LNCaP clone FGC (cell line): ENCODE data around the gene NELL1.

ENCODE experiments used
- DNase-seq: peaks from one replicate; pipeline ENCODE4 v3.0.0-alpha.2; 2011; ENCODE audit warnings: low read depth
- H3K4me3 ChIP-seq: 2 replicates; pipeline ENCODE4 v1.5.1; 2011; ENCODE audit warnings: mild to moderate bottlenecking, low read depth, low read length, control low read depth
- TF ChIP-seq, protein P1 (sequence below): IDR thresholded peaks from 2 replicates; pipeline ENCODE4 v1.5.1; 2012; ENCODE audit warnings: mild to moderate bottlenecking; ENCODE audit not compliant: control insufficient read depth, insufficient read depth; ENCODE audit errors: extremely low read depth

The NELL1 gene

DNA sequence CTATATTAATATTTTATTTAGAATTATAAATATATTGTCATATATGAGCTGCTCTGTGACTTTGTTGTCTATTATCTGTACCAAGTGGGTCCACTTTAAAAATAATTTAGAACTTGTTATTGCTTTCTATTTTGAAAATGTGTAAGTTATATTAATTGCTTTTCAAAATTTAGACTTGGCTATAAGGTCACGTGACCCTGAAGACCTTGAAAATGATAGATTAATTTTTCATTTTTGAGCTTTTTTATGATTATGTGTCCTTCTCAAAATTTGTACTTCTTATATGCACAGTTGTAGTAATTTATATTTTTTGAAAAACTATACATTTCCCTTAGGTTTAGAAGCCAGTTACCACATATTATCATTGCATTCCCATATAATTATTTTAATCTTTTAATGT, 826.5 kb downstream of the NELL1 start:
- DNase-seq = no peak
- no peak overlapping the region for H3K4me3 ChIP-seq
- TF ChIP-seq, protein P1, sequence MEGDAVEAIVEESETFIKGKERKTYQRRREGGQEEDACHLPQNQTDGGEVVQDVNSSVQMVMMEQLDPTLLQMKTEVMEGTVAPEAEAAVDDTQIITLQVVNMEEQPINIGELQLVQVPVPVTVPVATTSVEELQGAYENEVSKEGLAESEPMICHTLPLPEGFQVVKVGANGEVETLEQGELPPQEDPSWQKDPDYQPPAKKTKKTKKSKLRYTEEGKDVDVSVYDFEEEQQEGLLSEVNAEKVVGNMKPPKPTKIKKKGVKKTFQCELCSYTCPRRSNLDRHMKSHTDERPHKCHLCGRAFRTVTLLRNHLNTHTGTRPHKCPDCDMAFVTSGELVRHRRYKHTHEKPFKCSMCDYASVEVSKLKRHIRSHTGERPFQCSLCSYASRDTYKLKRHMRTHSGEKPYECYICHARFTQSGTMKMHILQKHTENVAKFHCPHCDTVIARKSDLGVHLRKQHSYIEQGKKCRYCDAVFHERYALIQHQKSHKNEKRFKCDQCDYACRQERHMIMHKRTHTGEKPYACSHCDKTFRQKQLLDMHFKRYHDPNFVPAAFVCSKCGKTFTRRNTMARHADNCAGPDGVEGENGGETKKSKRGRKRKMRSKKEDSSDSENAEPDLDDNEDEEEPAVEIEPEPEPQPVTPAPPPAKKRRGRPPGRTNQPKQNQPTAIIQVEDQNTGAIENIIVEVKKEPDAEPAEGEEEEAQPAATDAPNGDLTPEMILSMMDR = no peak

DNA sequence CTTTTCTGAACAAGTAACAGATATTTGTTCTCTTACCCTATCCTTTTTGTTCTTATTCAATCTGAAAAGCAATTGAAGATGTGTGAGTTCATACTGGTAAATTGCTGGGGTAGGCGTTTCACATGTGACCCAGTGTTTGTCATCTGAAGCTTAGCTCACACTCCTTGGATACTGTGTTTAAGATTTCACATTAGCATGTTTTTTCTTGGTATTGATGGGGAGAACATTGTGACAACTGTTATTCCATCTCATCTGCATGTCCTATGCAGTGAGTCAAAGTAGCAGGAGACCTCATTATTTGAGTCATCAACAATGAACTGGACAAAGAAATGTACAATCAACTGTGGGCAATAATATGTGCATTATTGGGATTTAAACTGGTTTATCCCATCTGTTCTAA, 831.9 kb downstream of the NELL1 start:
- no peak for DNase-seq
- H3K4me3 ChIP-seq = no peak overlapping the region
- TF ChIP-seq, protein P1 = no peak

DNA sequence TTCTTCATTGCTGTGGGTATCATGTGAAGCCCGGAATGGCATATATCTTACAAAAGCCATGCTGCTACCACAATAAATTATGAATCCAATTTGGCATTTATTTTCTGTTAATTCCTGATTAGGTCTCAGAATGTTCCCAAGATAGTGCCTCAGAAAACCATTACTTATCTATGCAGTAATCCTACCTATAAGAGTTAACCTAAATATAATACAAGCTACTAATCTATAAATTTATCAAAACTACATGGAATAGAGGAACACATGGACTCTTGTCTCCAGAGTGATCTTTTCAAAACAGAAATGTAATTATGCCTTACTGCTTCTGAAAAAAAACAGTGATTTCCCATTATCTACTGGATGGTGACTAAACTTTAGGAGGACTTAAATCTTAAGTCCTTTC, 835.7 kb downstream of the NELL1 start:
- TF ChIP-seq, protein P1 = no peak
- H3K4me3 ChIP-seq = no peak overlapping the region
- DNase-seq = no peak

DNA sequence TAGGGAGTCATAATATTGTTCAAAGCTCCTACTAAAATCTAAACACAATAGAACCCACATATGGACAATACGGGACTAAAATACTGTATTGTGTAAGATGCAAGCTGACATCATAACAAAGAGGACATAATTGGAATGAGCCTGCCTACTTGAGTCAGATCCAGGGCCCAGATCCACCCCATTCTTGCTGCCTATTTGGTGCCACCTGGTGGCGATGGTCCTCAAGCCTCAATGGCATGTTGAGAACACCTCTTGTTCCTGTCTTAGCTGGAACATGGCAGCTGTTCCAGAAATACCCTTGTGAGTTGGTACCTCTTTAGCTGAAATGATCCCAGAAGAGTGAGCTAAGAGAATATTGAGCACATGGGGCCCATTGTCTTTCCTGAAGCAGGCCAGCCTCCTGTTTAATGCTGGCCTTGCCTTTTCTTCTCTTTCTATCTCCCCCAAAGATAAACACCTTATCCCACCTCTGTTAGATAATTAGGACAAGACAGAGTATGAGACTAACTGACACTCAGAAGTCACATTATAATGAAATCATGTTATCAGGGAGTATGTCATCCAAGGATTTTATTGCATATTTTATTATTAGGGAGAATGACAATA, 842.6 kb downstream of the NELL1 start:
- DNase-seq = peak; percentile 57
- H3K4me3 ChIP-seq = no peak overlapping the region
- TF ChIP-seq, protein P1 = peak; percentile 92

DNA sequence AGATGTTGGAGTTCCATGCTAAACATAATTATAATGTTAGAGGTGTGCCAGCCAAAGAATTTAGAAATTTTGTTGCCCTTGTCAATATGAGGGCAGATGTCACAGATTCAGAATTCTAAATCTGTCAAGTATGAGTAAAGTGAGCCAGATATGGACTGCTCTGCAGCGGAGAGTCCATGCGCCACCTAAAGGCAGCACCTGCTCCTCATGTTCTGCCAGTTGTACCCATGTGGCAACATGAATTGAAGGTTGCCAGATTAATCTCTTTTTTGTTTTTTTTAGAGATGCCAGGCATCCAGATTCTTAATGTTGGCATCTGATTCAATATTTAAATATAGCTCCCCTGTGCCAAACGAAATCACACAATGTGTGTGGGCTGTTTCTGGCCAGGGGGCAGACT, 844.9 kb downstream of the NELL1 start:
- TF ChIP-seq, protein P1 = peak; percentile 85
- peak; percentile 7 for DNase-seq
- H3K4me3 ChIP-seq = no peak overlapping the region

DNA sequence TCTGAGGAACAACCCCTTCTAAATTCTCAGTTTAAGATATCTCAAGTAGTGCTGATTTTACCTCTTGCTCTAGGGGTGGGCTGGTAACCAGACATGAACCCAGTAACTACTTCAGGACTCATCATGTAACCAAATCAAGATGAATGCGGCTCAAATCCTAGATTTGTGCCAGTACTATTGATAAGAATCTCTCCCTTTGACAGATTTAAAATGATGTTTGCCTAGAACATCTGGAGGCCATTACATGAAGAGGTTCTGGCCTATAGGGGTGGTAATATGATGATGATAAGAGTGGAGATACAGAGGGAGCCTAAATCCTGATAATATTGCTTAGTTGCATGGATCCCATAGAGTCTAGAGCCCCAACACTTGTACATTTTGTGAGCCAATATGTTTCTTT, 850.9 kb downstream of the NELL1 start:
- TF ChIP-seq, protein P1 = no peak
- no peak overlapping the region for H3K4me3 ChIP-seq
- no peak for DNase-seq

DNA sequence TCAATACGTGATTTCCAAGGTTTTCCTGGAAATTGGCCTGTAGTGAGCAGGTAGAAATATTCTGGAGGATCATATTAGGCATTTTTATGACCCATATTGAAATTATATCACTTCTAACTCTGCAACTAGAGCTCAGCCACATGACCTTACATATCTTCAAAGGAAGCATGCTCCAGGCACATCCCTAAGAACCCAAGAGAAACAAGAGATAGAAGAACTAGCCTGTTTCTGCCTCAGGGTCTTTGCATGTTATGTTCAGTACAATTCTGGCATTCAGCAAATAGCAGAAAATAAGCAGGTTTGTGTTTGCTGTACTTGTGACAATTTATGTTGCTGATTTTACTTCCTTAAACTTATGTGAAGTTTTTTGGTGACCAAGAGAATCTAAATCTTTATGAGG, 859.8 kb downstream of the NELL1 start:
- DNase-seq = no peak
- TF ChIP-seq, protein P1 = no peak
- H3K4me3 ChIP-seq = no peak overlapping the region
